ENCODE results near the gene PLEKHG1.

DNA sequence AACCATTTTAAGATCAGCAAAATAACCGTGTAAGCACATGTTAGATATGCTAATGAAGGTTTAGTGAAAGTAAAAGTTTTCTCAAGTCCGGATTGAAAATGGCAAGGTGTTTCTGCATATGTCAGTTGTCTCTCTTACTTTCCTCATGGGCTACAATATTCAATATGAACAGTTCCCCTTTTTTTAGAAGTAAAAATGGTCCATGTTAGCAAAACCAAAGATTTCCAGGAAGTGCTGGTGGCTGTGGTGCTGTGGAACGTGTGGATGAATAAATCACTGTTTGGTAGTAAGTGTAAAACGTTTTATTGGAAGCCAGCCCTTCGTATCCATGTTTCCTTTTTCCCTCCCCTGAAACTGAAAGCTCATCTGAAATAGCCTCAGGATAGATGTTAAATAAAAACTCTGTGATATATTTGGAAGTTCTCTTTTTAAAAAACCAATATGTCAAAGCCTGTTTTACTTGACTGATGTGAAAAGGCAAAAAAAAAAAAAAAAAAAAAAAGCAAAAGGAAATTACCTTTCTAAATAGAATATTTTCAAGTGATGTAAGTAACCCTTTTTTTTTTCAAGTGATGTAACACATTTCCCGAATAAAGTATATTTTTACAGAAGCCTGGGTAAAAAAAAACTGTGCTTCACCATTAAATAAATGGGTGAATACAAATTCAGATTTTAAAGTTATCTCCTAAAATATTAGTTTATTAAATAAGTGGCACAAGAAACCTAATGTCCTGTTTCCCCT lies 41.9 kb downstream of the PLEKHG1 start:
- TF ChIP-seq, protein P1, sequence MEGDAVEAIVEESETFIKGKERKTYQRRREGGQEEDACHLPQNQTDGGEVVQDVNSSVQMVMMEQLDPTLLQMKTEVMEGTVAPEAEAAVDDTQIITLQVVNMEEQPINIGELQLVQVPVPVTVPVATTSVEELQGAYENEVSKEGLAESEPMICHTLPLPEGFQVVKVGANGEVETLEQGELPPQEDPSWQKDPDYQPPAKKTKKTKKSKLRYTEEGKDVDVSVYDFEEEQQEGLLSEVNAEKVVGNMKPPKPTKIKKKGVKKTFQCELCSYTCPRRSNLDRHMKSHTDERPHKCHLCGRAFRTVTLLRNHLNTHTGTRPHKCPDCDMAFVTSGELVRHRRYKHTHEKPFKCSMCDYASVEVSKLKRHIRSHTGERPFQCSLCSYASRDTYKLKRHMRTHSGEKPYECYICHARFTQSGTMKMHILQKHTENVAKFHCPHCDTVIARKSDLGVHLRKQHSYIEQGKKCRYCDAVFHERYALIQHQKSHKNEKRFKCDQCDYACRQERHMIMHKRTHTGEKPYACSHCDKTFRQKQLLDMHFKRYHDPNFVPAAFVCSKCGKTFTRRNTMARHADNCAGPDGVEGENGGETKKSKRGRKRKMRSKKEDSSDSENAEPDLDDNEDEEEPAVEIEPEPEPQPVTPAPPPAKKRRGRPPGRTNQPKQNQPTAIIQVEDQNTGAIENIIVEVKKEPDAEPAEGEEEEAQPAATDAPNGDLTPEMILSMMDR (IDR thresholded peaks at IDR 0.05): no peak
- TF ChIP-seq TEAD4 (CRISPR knock-in tag; IDR thresholded peaks at IDR 0.05) (no peak), ETV6 (CRISPR knock-in tag; IDR thresholded peaks at IDR 0.05) (no peak), IRF2 (CRISPR knock-in tag; IDR thresholded peaks at IDR 0.05; ENCODE audit: borderline replicate concordance, low read depth) (no peak)
- TF ChIP-seq, protein P2, sequence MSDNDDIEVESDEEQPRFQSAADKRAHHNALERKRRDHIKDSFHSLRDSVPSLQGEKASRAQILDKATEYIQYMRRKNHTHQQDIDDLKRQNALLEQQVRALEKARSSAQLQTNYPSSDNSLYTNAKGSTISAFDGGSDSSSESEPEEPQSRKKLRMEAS (CRISPR knock-in tag; IDR thresholded peaks at IDR 0.05): no peak
- TF ChIP-seq, protein P3, sequence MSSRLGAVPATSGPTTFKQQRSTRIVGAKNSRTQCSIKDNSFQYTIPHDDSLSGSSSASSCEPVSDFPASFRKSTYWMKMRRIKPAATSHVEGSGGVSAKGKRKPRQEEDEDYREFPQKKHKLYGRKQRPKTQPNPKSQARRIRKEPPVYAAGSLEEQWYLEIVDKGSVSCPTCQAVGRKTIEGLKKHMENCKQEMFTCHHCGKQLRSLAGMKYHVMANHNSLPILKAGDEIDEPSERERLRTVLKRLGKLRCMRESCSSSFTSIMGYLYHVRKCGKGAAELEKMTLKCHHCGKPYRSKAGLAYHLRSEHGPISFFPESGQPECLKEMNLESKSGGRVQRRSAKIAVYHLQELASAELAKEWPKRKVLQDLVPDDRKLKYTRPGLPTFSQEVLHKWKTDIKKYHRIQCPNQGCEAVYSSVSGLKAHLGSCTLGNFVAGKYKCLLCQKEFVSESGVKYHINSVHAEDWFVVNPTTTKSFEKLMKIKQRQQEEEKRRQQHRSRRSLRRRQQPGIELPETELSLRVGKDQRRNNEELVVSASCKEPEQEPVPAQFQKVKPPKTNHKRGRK (CRISPR knock-in tag; IDR thresholded peaks at IDR 0.05; ENCODE audit: borderline replicate concordance): no peak

Measured in WTC11 (cell line).